Neural cell (in vitro differentiated cells): ENCODE measurements around the gene ATXN7L1. TPM values are rescaled to one million over a fixed set of nuclear protein-coding genes. Genes with fewer than 3 reads are reported as not detected.

ENCODE experiments used
- H2AFZ ChIP-seq: fragments of 200-600, 300-800 bp; sonication (generic), shearing (Covaris generic); 2 replicates; pipeline ENCODE4 v1.6.0; 2014; ENCODE audit warnings: low read depth, mild to moderate bottlenecking, antibody characterized with exemption, low read length, moderate library complexity
- H3F3A ChIP-seq: fragments of 200-600 bp; shearing (Covaris generic); 2 replicates; pipeline ENCODE4 v1.6.1; 2016; ENCODE audit warnings: mild to moderate bottlenecking, moderate library complexity, mixed read lengths, antibody characterized with exemption, low read length; ENCODE audit not compliant: insufficient read depth, poor library complexity, severe bottlenecking
- H3K27ac ChIP-seq: fragments of 200-600, 300-800 bp; sonication (generic), shearing (Covaris generic); 2 replicates; pipeline ENCODE4 v1.5.1; 2014; ENCODE audit warnings: mild to moderate bottlenecking, low read length, moderate library complexity
- H3K27me3 ChIP-seq: fragments of 300-800, 200-600 bp; sonication (generic), shearing (Covaris generic); 2 replicates; pipeline ENCODE4 v1.6.0; 2014; ENCODE audit warnings: mild to moderate bottlenecking, low read depth, low read length, moderate library complexity; ENCODE audit not compliant: insufficient read depth
- H3K36me3 ChIP-seq: fragments of 300-800, 200-600 bp; sonication (generic), shearing (Covaris generic); 2 replicates; pipeline ENCODE4 v1.5.1; 2014; ENCODE audit warnings: mild to moderate bottlenecking, antibody characterized with exemption, low read length, moderate library complexity; ENCODE audit not compliant: insufficient read depth
- H3K4me2 ChIP-seq: fragments of 300-800, 200-600 bp; sonication (generic), shearing (Covaris generic); 2 replicates; pipeline ENCODE4 v1.6.0; 2014; ENCODE audit warnings: mild to moderate bottlenecking, low read length
- H3K4me3 ChIP-seq: fragments of 300-800, 200-600 bp; sonication (generic), shearing (Covaris generic); 2 replicates; pipeline ENCODE4 v1.5.1; 2014; ENCODE audit warnings: mild to moderate bottlenecking, low read length, moderate library complexity
- H3K79me2 ChIP-seq: fragments of 200-600 bp; shearing (Covaris generic); replicated peaks from 2 replicates; pipeline ENCODE4 v1.6.0; 2014; ENCODE audit warnings: mild to moderate bottlenecking, low read length, moderate library complexity; ENCODE audit not compliant: insufficient read depth
- H3K9ac ChIP-seq: fragments of 300-800, 200-600 bp; sonication (generic), shearing (Covaris generic); 2 replicates; pipeline ENCODE4 v1.6.1; 2016; ENCODE audit warnings: mild to moderate bottlenecking, low read length, mixed read lengths
- H3K9me2 ChIP-seq: fragments of 200-600 bp; shearing (Covaris generic); 2 replicates; pipeline ENCODE4 v1.6.1; 2016; ENCODE audit warnings: mild to moderate bottlenecking, low read length, mixed read lengths; ENCODE audit not compliant: insufficient read depth
- H3K9me3 ChIP-seq: fragments of 200-600, 300-800 bp; sonication (generic), shearing (Covaris generic); 2 replicates; pipeline ENCODE4 v1.6.1; 2016; ENCODE audit warnings: mild to moderate bottlenecking, mixed run types, low read length, moderate library complexity, mixed read lengths
- H4K20me1 ChIP-seq: fragments of 200-600 bp; shearing (Covaris generic); 2 replicates; pipeline ENCODE4 v1.6.1; 2016; ENCODE audit warnings: mild to moderate bottlenecking, mixed run types; ENCODE audit not compliant: insufficient read depth
- EP300 ChIP-seq: fragments of 450-650 bp; conservative IDR thresholded peaks from 2 replicates; pipeline ENCODE4 v1.6.1; 2014; ENCODE audit warnings: antibody characterized with exemption, mild to moderate bottlenecking, moderate library complexity; ENCODE audit not compliant: poor library complexity, severe bottlenecking
- EZH2 ChIP-seq: fragments of 200-600, 300-800 bp; shearing (Covaris generic), sonication (generic); IDR thresholded peaks from 2 replicates; pipeline ENCODE4 v1.6.1; 2014; ENCODE audit warnings: antibody characterized with exemption, low read length, borderline replicate concordance, mild to moderate bottlenecking; ENCODE audit not compliant: insufficient read depth, poor library complexity, severe bottlenecking
- MXI1 ChIP-seq: fragments of 450-650 bp; conservative IDR thresholded peaks from 2 replicates; pipeline ENCODE4 v1.6.1; 2014; ENCODE audit warnings: antibody characterized with exemption, mild to moderate bottlenecking; ENCODE audit not compliant: poor library complexity, severe bottlenecking
- POLR2AphosphoS5 ChIP-seq: IDR thresholded peaks from 2 replicates; pipeline ENCODE4 v1.6.1; 2012
- RAD21 ChIP-seq: fragments of 450-650 bp; conservative IDR thresholded peaks from 2 replicates; pipeline ENCODE4 v1.6.1; 2014; ENCODE audit warnings: antibody characterized with exemption, mild to moderate bottlenecking, moderate library complexity
- SMC3 ChIP-seq: fragments of 450-650 bp; conservative IDR thresholded peaks from 2 replicates; pipeline ENCODE4 v1.6.1; 2014; ENCODE audit warnings: antibody characterized with exemption, mild to moderate bottlenecking, moderate library complexity; ENCODE audit not compliant: poor library complexity
- TAF1 ChIP-seq: IDR thresholded peaks from 2 replicates; pipeline ENCODE4 v1.6.1; 2012; ENCODE audit warnings: low read depth
- polyA plus RNA-seq: library from polyadenylated mRNA; depleted of rRNA; stranded (reverse); fragments of >200 nt; gene quantifications from 2 replicates; pipeline ENCODE4 v1.2.3, GENCODE V29; 2014
- TF ChIP-seq, protein P1 (sequence below): IDR thresholded peaks from 2 replicates; pipeline ENCODE4 v1.6.1; 2012; ENCODE audit warnings: borderline replicate concordance
- TF ChIP-seq, protein P2 (sequence below): fragments of 450-650 bp; IDR thresholded peaks from 2 replicates; pipeline ENCODE4 v1.5.1; 2014; ENCODE audit warnings: antibody characterized with exemption, mild to moderate bottlenecking, moderate library complexity; ENCODE audit not compliant: poor library complexity, severe bottlenecking

Gene ATXN7L1
- polyA plus RNA-seq, 1 donor from 2014 or later = 4.3 TPM

DNA sequence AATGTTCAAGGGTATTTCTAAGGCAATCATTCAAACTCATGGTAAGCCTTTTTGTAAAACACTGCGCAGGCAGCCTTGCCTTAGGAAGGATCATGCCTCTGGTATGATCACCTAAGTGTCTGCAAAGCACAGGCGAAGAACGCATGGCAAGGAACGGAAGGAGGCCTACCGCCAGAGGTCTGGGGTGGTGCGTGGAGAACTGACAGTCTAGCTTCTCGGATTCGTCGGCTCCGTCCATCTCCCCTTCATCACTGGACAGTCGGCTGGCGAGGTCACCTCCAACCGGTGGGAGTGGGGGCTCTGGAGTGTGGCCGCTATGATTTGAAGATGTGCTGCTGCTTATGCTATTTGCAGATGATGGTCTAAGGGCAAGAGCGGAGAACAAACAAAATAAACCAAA is 252.5 kb downstream of the ATXN7L1 start:
- no peak overlapping the region for H3K4me2 ChIP-seq
- no peak for TF ChIP-seq POLR2AphosphoS5
- TF ChIP-seq TAF1 = no peak
- TF ChIP-seq SMC3 = no peak
- TF ChIP-seq RAD21 = no peak
- TF ChIP-seq, protein P1, sequence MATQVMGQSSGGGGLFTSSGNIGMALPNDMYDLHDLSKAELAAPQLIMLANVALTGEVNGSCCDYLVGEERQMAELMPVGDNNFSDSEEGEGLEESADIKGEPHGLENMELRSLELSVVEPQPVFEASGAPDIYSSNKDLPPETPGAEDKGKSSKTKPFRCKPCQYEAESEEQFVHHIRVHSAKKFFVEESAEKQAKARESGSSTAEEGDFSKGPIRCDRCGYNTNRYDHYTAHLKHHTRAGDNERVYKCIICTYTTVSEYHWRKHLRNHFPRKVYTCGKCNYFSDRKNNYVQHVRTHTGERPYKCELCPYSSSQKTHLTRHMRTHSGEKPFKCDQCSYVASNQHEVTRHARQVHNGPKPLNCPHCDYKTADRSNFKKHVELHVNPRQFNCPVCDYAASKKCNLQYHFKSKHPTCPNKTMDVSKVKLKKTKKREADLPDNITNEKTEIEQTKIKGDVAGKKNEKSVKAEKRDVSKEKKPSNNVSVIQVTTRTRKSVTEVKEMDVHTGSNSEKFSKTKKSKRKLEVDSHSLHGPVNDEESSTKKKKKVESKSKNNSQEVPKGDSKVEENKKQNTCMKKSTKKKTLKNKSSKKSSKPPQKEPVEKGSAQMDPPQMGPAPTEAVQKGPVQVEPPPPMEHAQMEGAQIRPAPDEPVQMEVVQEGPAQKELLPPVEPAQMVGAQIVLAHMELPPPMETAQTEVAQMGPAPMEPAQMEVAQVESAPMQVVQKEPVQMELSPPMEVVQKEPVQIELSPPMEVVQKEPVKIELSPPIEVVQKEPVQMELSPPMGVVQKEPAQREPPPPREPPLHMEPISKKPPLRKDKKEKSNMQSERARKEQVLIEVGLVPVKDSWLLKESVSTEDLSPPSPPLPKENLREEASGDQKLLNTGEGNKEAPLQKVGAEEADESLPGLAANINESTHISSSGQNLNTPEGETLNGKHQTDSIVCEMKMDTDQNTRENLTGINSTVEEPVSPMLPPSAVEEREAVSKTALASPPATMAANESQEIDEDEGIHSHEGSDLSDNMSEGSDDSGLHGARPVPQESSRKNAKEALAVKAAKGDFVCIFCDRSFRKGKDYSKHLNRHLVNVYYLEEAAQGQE = no peak
- TF ChIP-seq MXI1 = no peak
- no peak for TF ChIP-seq EP300
- TF ChIP-seq, protein P2, sequence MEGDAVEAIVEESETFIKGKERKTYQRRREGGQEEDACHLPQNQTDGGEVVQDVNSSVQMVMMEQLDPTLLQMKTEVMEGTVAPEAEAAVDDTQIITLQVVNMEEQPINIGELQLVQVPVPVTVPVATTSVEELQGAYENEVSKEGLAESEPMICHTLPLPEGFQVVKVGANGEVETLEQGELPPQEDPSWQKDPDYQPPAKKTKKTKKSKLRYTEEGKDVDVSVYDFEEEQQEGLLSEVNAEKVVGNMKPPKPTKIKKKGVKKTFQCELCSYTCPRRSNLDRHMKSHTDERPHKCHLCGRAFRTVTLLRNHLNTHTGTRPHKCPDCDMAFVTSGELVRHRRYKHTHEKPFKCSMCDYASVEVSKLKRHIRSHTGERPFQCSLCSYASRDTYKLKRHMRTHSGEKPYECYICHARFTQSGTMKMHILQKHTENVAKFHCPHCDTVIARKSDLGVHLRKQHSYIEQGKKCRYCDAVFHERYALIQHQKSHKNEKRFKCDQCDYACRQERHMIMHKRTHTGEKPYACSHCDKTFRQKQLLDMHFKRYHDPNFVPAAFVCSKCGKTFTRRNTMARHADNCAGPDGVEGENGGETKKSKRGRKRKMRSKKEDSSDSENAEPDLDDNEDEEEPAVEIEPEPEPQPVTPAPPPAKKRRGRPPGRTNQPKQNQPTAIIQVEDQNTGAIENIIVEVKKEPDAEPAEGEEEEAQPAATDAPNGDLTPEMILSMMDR = no peak
- TF ChIP-seq EZH2 = no peak
- no peak overlapping the region for H3K4me3 ChIP-seq
- H3K9me2 ChIP-seq = no peaks in the 10 kb centered on the region
- H3K9ac ChIP-seq = no peak overlapping the region
- H3K36me3 ChIP-seq = peaks cover 5% of the 10 kb centered on the region
- no peaks in the 10 kb centered on the region for H3K79me2 ChIP-seq
- H3K27ac ChIP-seq = no peak overlapping the region
- H3F3A ChIP-seq = no peaks in the 10 kb centered on the region
- no peaks in the 10 kb centered on the region for H4K20me1 ChIP-seq
- H3K27me3 ChIP-seq = no peaks in the 10 kb centered on the region
- no peaks in the 10 kb centered on the region for H3K9me3 ChIP-seq
- no peak overlapping the region for H2AFZ ChIP-seq

DNA sequence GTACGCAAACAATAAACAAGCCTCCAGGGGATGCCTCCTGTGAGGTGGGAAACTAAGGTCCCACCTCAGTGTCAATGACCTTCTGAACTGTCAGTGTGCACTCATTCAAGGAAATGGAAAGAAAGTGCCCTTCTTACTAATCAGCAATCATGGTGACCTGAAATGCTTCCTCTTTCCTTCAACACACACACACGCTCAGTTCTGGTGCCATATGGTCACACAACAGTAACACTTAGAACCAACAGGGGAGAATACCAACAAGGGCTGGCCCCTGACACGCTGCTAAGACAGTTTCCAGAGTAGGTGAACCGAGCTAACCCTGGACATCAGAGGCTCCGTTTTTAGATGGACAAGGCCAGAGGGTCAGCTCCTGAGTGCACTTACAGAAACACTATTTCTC is 253.0 kb downstream of the ATXN7L1 start:
- no peak for TF ChIP-seq RAD21
- TF ChIP-seq POLR2AphosphoS5 = no peak
- no peak for TF ChIP-seq EP300
- TF ChIP-seq, protein P2 = no peak
- TF ChIP-seq, protein P1 = no peak
- no peaks in the 10 kb centered on the region for H3F3A ChIP-seq
- no peaks in the 10 kb centered on the region for H3K9me3 ChIP-seq
- no peak overlapping the region for H3K4me3 ChIP-seq
- no peaks in the 10 kb centered on the region for H3K79me2 ChIP-seq
- no peaks in the 10 kb centered on the region for H4K20me1 ChIP-seq
- no peaks in the 10 kb centered on the region for H3K9me2 ChIP-seq
- H3K27me3 ChIP-seq = no peaks in the 10 kb centered on the region
- H3K4me2 ChIP-seq = no peak overlapping the region
- no peak overlapping the region for H3K27ac ChIP-seq
- H3K36me3 ChIP-seq = peaks cover 5% of the 10 kb centered on the region
- H3K9ac ChIP-seq = no peak overlapping the region
- no peak overlapping the region for H2AFZ ChIP-seq
